Naive B cell (primary cell): ENCODE data around the gene SH3GL1. TPM values are rescaled to one million over a fixed set of nuclear protein-coding genes. Genes with fewer than 3 reads are reported as not detected.
A peak's percentile ranks its signal among the peaks of the same experiment; 100 is the strongest.

ENCODE experiments used
- ATAC-seq, 2 donors: fragments of 150-1000 bp; cut with Tn5 transposase; 2 replicates each; pipeline ENCODE4 v1.10.0; 2021; ENCODE audit warnings: low read depth in 2 of 2, mild to moderate bottlenecking in 2 of 2, moderate library complexity in 2 of 2
- DNase-seq: peaks from one replicate; pipeline ENCODE4 v3.0.0; 2022
- H3K27ac Mint-ChIP-seq, 6 donors: one replicate each; pipeline ENCODE4 v1.8.0; 2020 to 2022; ENCODE audit warnings: mild to moderate bottlenecking in 6 of 6, mixed read lengths in 6 of 6, moderate library complexity in 5 of 6, inconsistent platforms in 2 of 6
- H3K27me3 Mint-ChIP-seq, 3 donors: one replicate each; pipeline ENCODE4 v1.8.0; 2021 to 2022; ENCODE audit warnings: mixed read lengths in 3 of 3, mild to moderate bottlenecking in 1 of 3
- H3K36me3 Mint-ChIP-seq, 2 donors: one replicate each; pipeline ENCODE4 v1.8.0; 2020 to 2022; ENCODE audit warnings: mixed read lengths in 2 of 2, inconsistent platforms in 1 of 2, mild to moderate bottlenecking in 1 of 2
- H3K4me1 Mint-ChIP-seq, 3 donors: one replicate each; pipeline ENCODE4 v1.8.0; 2020 to 2022; ENCODE audit warnings: mixed read lengths in 3 of 3, inconsistent platforms in 1 of 3, mild to moderate bottlenecking in 1 of 3, moderate library complexity in 1 of 3
- H3K4me3 Mint-ChIP-seq, 8 donors: one replicate each; pipeline ENCODE4 v1.8.0; 2020 to 2022; ENCODE audit warnings: mild to moderate bottlenecking in 8 of 8, mixed read lengths in 8 of 8, moderate library complexity in 8 of 8, inconsistent platforms in 2 of 8
- H3K9me3 Mint-ChIP-seq, 7 donors: one replicate each; pipeline ENCODE4 v1.8.0; 2020 to 2022; ENCODE audit warnings: mixed read lengths in 7 of 7, mild to moderate bottlenecking in 5 of 7, inconsistent platforms in 2 of 7, moderate library complexity in 1 of 7
- polyA plus RNA-seq, 6 donors: library from polyadenylated mRNA; unstranded; fragments of 300-500 nt; fragmentation: Illumina TruSeq; gene quantifications; one replicate each; pipeline ENCODE4 v1.2.3, GENCODE V29; 2021; ENCODE audit warnings: low read depth in 6 of 6

SH3GL1 gene
- polyA plus RNA-seq, 6 donors from 2014 or later, result 4.9 to 18.5 (median 12.7) TPM

DNA sequence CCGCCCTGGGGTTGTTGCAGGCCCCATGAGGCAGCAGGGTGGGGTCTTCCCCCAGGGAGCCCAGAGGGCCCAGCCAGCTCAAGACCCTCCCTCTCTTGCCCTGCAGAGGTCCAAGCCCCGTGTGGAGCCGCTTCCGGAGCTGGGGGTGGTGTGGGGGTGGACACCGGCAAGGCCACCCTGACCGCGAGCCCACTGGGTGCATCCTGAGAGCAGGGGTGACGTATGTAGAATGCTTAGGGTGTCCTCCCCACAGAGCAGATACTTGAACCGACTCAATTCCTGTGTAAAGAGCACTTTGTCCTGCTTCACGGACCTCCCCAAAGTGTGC, 42.4 kb upstream of the SH3GL1 start:
- H3K36me3 Mint-ChIP-seq, result no peaks in the 10 kb centered on the region
- peaks cover 7 to 17% (median 13%) of the 10 kb centered on the region in 3 donors for H3K4me1 Mint-ChIP-seq
- peak overlapping the region in 3 of 6 donors; percentile 21 to 83 (median 70) for H3K27ac Mint-ChIP-seq
- ATAC-seq (no peak), DNase-seq (no peak)
- no peak overlapping the region for H3K4me3 Mint-ChIP-seq
- H3K9me3 Mint-ChIP-seq, result no peaks in the 10 kb centered on the region
- no peaks in the 10 kb centered on the region for H3K27me3 Mint-ChIP-seq

DNA sequence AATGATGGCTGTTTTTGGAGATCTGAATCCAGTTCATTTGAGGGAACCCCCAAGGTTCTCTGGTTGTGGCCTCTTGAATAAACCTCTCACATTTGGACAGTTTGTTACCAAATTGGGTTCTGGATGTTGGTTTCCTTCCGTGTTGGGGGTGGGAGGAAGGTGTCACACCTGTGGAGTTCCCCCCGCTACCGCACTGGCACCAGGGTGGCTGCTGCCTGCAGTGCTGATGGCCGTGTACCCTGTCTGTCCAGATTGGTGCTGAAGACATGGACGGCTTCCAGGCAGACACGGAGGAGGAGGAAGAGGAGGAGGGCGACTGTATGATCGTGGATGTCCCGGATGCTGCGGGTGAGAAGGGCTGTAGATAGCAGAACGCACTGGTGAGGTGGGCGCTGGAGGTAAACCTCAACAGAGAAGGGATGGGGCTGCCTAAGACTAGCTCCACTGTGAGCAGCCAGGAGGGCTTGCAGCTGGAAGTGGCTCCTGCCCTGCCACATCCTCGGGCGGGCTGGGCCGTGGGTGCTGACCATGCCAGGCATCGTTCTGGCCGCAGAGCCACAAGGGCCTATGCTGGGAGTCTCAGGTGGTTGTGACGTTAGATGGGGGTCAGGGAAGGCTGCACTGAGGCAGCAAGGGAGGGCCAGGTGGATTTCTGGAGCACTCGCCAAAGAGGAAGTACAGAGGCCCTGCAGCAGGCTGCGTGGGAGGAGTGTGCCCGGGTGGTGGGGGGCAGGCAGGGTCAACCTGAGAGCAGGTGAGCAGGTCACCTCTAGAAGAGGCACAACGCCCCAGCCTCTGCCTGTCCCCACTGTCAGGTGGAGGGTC, 41.9 kb upstream of the SH3GL1 start:
- no peaks in the 10 kb centered on the region for H3K27me3 Mint-ChIP-seq
- no peaks in the 10 kb centered on the region for H3K36me3 Mint-ChIP-seq
- no peaks in the 10 kb centered on the region for H3K9me3 Mint-ChIP-seq
- peak overlapping the region in 5 of 6 donors; percentile 42 to 89 (median 83) for H3K27ac Mint-ChIP-seq
- peaks cover 7 to 17% (median 13%) of the 10 kb centered on the region in 3 donors for H3K4me1 Mint-ChIP-seq
- peak; percentile 45 to 47 for ATAC-seq
- peak overlapping the region in 2 of 8 donors; percentile 36 to 82 for H3K4me3 Mint-ChIP-seq
- no peak for DNase-seq

DNA sequence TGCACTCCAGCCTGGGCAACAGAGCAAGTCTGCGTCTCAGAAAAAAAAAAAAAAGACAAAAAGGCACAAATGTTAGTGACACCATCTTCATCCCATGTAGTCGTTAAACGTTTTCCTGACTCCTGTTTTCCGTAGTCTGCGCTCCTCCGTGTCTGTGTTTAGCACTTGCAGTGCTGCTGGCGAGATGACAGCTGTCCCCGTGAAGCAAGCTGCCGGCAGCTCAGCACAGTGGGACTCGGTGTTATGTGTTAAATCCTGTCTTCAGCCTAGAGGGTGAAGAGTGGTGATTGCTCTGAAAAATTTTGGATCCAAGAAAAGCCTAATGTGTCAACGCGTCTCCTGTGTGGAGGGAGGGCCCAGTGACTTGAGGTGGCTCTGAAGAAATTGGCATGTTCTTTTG, 38.9 kb upstream of the SH3GL1 start:
- ATAC-seq, result no peak
- Mint-ChIP-seq H3K4me3 (no peak overlapping the region), H3K9me3 (no peaks in the 10 kb centered on the region), H3K36me3 (peaks cover 0 to 6% of the 10 kb centered on the region in 2 donors), H3K27ac (peak overlapping the region in 4 of 6 donors; percentile 36 to 73 (median 38)), H3K27me3 (no peaks in the 10 kb centered on the region), H3K4me1 (peaks cover 7 to 17% (median 15%) of the 10 kb centered on the region in 3 donors)
- no peak for DNase-seq

DNA sequence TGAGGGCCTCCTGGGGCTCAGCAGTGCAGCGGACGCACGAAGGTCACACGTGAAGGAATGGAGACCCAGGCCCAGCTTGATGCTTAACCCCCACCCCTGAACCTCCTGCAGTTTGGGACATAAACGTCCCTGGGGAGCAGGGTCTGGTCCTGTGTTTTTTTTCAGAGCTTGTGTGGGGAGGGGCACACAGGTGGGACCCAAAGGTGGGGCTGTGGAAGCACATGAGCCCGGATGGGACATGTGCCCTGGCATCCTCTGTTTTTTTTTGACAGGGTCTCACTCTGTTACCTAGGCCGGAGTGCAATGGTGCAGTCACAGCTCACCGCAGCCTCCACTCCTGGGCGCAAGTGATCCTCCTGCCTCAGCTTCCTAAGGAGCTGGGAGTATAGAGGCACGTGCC, 36.8 kb upstream of the SH3GL1 start:
- H3K4me1 Mint-ChIP-seq, result peaks cover 4 to 10% (median 8%) of the 10 kb centered on the region in 3 donors
- H3K27me3 Mint-ChIP-seq, result no peaks in the 10 kb centered on the region
- H3K36me3 Mint-ChIP-seq, result peaks cover 0 to 6% of the 10 kb centered on the region in 2 donors
- no peak overlapping the region for H3K27ac Mint-ChIP-seq
- H3K9me3 Mint-ChIP-seq, result no peaks in the 10 kb centered on the region
- ATAC-seq (no peak), DNase-seq (no peak)
- H3K4me3 Mint-ChIP-seq, result no peak overlapping the region

DNA sequence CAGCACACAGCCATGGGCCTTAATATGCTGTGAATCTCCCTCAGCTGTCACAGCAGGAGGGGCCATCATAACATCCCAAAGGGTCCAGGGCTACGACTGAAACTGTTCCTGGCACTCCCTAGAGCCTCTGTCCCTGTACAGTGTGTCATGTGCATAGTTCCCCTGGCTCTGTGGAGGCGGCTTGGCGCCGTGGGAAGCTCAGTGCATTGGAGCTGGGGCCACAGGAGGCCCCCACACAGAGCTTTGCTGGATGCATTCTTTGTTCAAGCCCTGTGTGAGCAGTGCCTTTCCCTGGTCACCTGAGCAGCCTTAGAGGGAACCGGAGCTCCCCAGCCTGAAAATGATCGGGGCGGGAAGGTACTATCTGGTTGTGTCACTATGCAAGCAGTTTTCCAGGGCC, 35.9 kb upstream of the SH3GL1 start:
- no peak for ATAC-seq
- H3K36me3 Mint-ChIP-seq, result peaks cover 0 to 6% of the 10 kb centered on the region in 2 donors

DNA sequence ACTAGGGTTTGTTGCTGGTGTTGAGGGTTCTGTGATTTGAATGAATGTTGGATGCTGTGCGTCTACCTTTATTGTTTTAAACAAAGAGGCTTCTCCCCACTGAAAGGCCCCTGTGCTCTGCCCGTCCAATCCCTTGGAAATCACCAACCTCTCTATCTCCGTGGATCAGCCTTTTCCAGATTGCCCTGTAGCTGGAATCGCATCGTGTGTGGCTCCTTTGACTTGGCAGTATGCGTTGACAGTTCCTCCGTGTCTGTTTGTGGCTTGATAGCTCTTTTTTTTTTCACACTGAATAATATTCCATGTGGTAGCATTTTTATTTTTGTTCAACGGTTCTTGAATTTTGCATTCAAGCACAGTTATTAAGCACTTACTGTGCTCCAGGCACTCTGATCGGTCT, 34.0 kb upstream of the SH3GL1 start:
- H3K27ac Mint-ChIP-seq, result no peak overlapping the region
- no peak for DNase-seq

More for the DNA sequence above, 35.9 kb upstream of the SH3GL1 start:
- Mint-ChIP-seq H3K27ac (no peak overlapping the region), H3K27me3 (no peaks in the 10 kb centered on the region), H3K4me3 (no peak overlapping the region), H3K9me3 (no peaks in the 10 kb centered on the region), H3K4me1 (peaks cover 10 to 16% (median 13%) of the 10 kb centered on the region in 3 donors)
- DNase-seq, result no peak

DNA sequence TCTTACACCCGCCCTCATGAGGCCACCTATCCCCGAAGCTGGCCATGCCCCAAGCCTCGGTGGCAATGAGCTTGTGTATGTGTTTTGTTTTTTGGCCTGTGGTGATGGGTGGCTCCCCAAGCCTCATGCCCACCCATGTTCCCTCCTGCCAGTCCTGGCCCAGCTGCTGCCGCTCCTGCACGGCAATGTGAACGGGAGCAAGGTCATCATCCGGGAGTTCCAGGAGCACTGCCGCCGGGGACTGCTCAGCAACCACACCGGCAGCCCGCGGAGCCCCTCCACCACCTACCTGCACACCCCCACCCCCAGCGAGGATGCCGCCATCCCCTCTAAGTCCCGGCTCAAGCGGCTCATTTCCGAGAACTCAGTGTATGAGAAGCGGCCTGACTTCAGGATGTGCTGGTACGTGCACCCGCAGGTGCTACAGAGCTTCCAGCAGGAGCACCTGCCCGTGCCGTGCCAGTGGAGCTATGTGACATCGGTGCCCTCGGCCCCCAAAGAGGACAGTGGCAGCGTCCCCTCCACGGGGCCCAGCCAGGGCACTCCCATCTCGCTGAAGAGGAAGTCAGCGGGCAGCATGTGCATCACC, 32.7 kb upstream of the SH3GL1 start:
- H3K27ac Mint-ChIP-seq, result no peak overlapping the region
- no peaks in the 10 kb centered on the region for H3K9me3 Mint-ChIP-seq
- peaks cover 10 to 21% (median 16%) of the 10 kb centered on the region in 3 donors for H3K4me1 Mint-ChIP-seq
- DNase-seq (no peak), ATAC-seq (no peak)
- no peaks in the 10 kb centered on the region for H3K27me3 Mint-ChIP-seq
- H3K4me3 Mint-ChIP-seq, result peak overlapping the region in 1 of 8 donors; percentile 57
- H3K36me3 Mint-ChIP-seq, result peaks cover 0 to 6% of the 10 kb centered on the region in 2 donors

More for the DNA sequence above, 34.0 kb upstream of the SH3GL1 start:
- Mint-ChIP-seq H3K9me3 (no peaks in the 10 kb centered on the region), H3K27me3 (no peaks in the 10 kb centered on the region), H3K4me3 (no peak overlapping the region), H3K36me3 (peaks cover 0 to 6% of the 10 kb centered on the region in 2 donors), H3K4me1 (peaks cover 10 to 21% (median 16%) of the 10 kb centered on the region in 3 donors)
- ATAC-seq, result no peak

DNA sequence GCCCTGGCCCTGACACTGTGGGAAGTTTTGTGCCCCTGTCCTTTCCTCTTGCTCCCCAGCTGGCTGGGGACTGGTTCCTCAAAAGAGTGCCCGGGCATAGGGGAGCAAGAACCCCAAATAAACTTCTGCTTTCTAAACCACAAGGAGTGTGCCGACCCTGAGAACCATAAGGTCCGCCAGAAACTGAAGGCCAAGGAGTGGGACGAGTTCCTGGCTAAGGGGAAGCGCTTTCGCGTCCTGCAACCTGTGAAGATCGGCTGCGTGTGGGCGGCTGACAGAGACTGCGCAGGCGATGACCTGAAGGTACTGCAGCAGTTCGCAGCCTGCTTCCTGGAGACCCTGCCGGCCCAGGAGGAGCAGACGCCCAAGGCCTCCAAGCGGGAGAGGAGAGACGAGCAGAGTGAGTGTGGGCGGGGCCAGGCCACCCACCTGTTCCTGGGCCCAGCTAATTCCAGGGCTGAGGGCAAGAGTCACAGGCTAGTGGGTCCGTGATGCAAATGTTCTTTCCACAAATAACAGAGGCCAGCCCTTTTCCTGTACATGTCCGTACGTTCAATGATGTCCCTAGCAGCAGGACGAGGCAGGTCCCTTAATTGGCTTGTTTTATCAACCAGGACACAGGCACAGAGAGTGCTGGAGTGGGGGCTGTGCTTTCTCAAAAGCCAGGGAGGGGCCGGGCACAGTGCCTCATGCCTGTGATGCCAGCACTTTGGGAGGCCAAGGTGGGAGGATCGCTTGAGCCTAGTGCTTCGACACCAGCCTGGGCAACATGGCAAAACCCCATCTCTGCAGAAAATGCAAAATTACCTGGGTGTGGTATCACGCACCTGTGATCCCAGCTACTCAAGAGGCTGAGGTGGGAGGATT, 31.7 kb upstream of the SH3GL1 start:
- Mint-ChIP-seq H3K4me3 (peak overlapping the region; percentile 22 to 88 (median 66)), H3K9me3 (no peaks in the 10 kb centered on the region)
- peak; percentile 73 to 86 for ATAC-seq

DNA sequence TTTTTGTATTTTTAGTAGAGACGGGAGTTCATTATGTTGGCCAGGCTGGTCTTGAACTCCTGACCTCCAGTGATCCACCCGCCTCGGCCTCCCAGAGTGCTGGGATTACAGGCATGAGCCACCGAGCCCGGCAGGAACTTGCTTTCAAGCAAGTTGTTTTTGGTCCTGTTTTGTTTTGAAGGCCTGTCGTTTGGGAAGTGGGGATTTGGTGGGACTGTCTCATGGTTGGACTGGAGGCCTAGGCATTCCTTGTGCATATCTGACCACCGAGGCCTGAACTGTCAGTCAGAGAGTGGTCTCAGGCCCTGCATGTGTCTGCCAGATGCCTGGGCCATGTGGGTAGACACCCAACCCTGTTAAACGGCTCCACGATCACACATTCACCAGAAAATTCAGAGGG, 30.9 kb upstream of the SH3GL1 start:
- H3K27ac Mint-ChIP-seq, result peak overlapping the region in 3 of 6 donors; percentile 77 to 95 (median 90)
- peak in 1 of 2 donors; percentile 1 for ATAC-seq

More for the DNA sequence above, 31.7 kb upstream of the SH3GL1 start:
- Mint-ChIP-seq H3K4me1 (peaks cover 10 to 21% (median 16%) of the 10 kb centered on the region in 3 donors), H3K27me3 (no peaks in the 10 kb centered on the region), H3K27ac (peak overlapping the region in 5 of 6 donors; percentile 8 to 95 (median 90)), H3K36me3 (peaks cover 0 to 6% of the 10 kb centered on the region in 2 donors)
- DNase-seq, result peak; percentile 33

DNA sequence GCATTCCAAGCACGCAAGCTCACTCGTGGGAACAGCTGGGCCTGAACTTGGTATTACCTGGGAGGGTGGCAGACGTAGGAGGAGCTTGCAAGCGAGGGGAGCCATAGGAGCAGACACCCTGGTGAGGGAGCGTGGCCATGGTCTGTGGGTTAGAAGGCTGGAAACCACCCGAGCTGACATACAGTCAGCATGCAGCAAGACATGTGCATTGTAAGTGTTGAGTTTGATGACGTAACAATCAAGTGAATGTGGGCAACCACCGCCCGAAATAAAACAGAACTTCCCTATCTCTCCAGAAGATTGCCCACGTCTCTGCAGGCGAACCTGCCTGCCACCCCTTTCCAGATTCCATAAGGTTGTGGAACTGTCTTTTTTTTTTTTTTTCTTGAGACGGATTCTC, 30.4 kb upstream of the SH3GL1 start:
- H3K4me1 Mint-ChIP-seq, result peaks cover 10 to 21% (median 16%) of the 10 kb centered on the region in 3 donors
- H3K27me3 Mint-ChIP-seq, result no peaks in the 10 kb centered on the region
- H3K36me3 Mint-ChIP-seq, result peaks cover 0 to 6% of the 10 kb centered on the region in 2 donors
- ATAC-seq (peak; percentile 62 to 80), DNase-seq (no peak)
- H3K27ac Mint-ChIP-seq, result peak overlapping the region in 4 of 6 donors; percentile 41 to 95 (median 67)
- no peak overlapping the region for H3K4me3 Mint-ChIP-seq
- no peaks in the 10 kb centered on the region for H3K9me3 Mint-ChIP-seq

More for the DNA sequence above, 30.9 kb upstream of the SH3GL1 start:
- no peaks in the 10 kb centered on the region for H3K27me3 Mint-ChIP-seq
- H3K4me3 Mint-ChIP-seq, result peak overlapping the region in 2 of 8 donors; percentile 59 to 79
- peaks cover 10 to 21% (median 16%) of the 10 kb centered on the region in 3 donors for H3K4me1 Mint-ChIP-seq
- no peak for DNase-seq
- peaks cover 0 to 6% of the 10 kb centered on the region in 2 donors for H3K36me3 Mint-ChIP-seq
- H3K9me3 Mint-ChIP-seq, result no peaks in the 10 kb centered on the region

DNA sequence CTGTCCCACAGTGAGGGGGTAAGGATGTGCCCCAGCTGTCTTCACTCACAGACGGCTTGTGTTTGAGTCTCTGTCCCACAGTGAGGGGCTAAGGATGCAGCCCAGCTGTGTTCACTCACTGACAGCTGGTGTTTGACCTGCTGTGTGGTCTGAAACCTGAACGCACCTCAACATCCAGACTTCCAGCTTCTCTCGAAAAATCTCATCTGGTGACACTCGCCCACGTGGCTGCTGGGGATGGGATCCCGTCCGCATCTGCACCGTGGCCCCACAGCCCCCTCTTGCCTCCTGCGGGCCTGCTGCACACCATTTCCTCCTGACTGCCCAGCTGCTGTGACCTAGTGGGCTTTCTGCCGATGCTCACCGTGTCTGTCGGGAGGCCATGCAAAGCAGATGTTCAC, 29.4 kb upstream of the SH3GL1 start:
- H3K4me1 Mint-ChIP-seq, result peaks cover 10 to 20% (median 16%) of the 10 kb centered on the region in 3 donors
- H3K27me3 Mint-ChIP-seq, result no peaks in the 10 kb centered on the region
- H3K9me3 Mint-ChIP-seq, result no peaks in the 10 kb centered on the region
- no peak for ATAC-seq
- no peak overlapping the region for H3K4me3 Mint-ChIP-seq
- H3K27ac Mint-ChIP-seq, result peak overlapping the region in 3 of 6 donors; percentile 33 to 90 (median 56)
- DNase-seq, result no peak
- H3K36me3 Mint-ChIP-seq, result peaks cover 0 to 5% of the 10 kb centered on the region in 2 donors

DNA sequence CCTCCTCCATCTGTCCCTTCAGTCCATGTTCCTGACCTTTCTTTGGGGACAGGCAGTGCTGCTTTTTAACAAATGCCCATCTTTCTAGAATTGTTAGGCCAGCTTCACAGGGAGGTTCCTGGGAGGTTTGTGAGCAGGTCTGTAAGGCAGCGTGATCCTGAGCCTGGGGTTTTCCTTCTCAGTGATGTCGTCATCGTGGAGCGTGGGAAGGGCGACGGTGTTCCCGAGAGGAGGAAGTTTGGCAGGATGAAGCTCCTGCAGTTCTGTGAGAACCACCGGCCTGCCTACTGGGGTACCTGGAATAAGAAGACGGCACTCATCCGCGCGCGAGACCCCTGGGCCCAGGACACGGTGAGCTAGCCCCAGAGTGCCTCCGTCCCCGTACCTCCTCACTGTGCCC, 28.9 kb upstream of the SH3GL1 start:
- Mint-ChIP-seq H3K4me3 (peak overlapping the region in 2 of 8 donors; percentile 31 to 64), H3K27ac (peak overlapping the region in 2 of 6 donors; percentile 75 to 90), H3K4me1 (peaks cover 10 to 19% (median 16%) of the 10 kb centered on the region in 3 donors), H3K36me3 (no peaks in the 10 kb centered on the region), H3K9me3 (no peaks in the 10 kb centered on the region), H3K27me3 (no peaks in the 10 kb centered on the region)
- no peak for ATAC-seq
- no peak for DNase-seq
